Activated CD4-positive, alpha-beta T cell treated with anti-CD3 and anti-CD28 coated beads, Interleukin-2, amount 50 U/mL, for 1 hour (primary cell): ENCODE data around the gene ARL14.
A peak's percentile ranks its signal among the peaks of the same experiment; 100 is the strongest.
"Not testable (repeated sequence)": the region's sequence is repeated elsewhere in the genome, so short reads cannot be mapped to it uniquely, and the experiment has no call there.

Source experiments
- DNase-seq: peaks from one replicate; pipeline ENCODE4 v3.0.0-alpha.2; 2020

Gene ARL14

GRCh38 chr3:160678292-160678842 lies 1.4 kb downstream of the ARL14 start:
- DNase-seq: no peak

GRCh38 chr3:160684368-160684740 lies 7.4 kb downstream of the ARL14 start:
- DNase-seq: no peak

- DNase-seq: no peak
Observed at GRCh38 chr3:160685144-160685766, 8.3 kb downstream of the ARL14 start.

- DNase-seq: no peak
Observed at GRCh38 chr3:160686955-160687535, 10.1 kb downstream of the ARL14 start.

GRCh38 chr3:160691151-160691550 lies 14.2 kb downstream of the ARL14 start:
- DNase-seq: no peak

GRCh38 chr3:160691962-160692361 lies 15.0 kb downstream of the ARL14 start:
- no peak for DNase-seq

GRCh38 chr3:160693191-160693590 lies 16.2 kb downstream of the ARL14 start:
- DNase-seq: no peak

- DNase-seq: no peak
Observed at GRCh38 chr3:160694345-160694744, 17.4 kb downstream of the ARL14 start.

GRCh38 chr3:160695003-160695402 lies 18.0 kb downstream of the ARL14 start:
- DNase-seq: no peak

GRCh38 chr3:160695915-160696327 lies 19.0 kb downstream of the ARL14 start:
- no peak for DNase-seq

GRCh38 chr3:160697637-160698380 lies 20.8 kb downstream of the ARL14 start:
- DNase-seq: no peak

GRCh38 chr3:160698599-160699195 lies 21.7 kb downstream of the ARL14 start:
- DNase-seq: no peak

GRCh38 chr3:160701490-160701889 lies 24.5 kb downstream of the ARL14 start:
- DNase-seq: no peak

- DNase-seq: no peak
Observed at GRCh38 chr3:160702290-160702689, 25.3 kb downstream of the ARL14 start.

GRCh38 chr3:160703974-160704373 lies 27.0 kb downstream of the ARL14 start:
- no peak for DNase-seq

- peak; percentile 23 for DNase-seq
Observed at GRCh38 chr3:160707187-160707794, 30.3 kb downstream of the ARL14 start.

GRCh38 chr3:160709477-160710182 lies 32.7 kb downstream of the ARL14 start:
- no peak for DNase-seq

- not testable (repeated sequence) for DNase-seq
Observed at GRCh38 chr3:160713144-160713543, 36.2 kb downstream of the ARL14 start.

- DNase-seq: no peak
Observed at GRCh38 chr3:160719710-160720109, 42.8 kb downstream of the ARL14 start.

GRCh38 chr3:160720123-160720746 lies 43.3 kb downstream of the ARL14 start:
- no peak for DNase-seq

GRCh38 chr3:160722331-160722730 lies 45.4 kb downstream of the ARL14 start:
- DNase-seq: no peak

- DNase-seq: no peak
Observed at GRCh38 chr3:160725338-160725737, 48.4 kb downstream of the ARL14 start.
